HepG2 (cell line): Measurements from ENCODE around the gene HSD17B8. TPM values are rescaled to one million over a fixed set of nuclear protein-coding genes. Genes with fewer than 3 reads are reported as not detected.

Experiments used
- KMT2A ChIP-seq: sonication (generic); formaldehyde crosslinking; IDR thresholded peaks from 2 replicates; pipeline ENCODE4 v1.4.0; 2020; ENCODE audit warnings: missing genetic modification reagents
- NFKBIZ ChIP-seq: IDR thresholded peaks from 2 replicates; pipeline ENCODE4 v1.6.1; 2018; ENCODE audit warnings: missing genetic modification reagents, missing compliant biosample characterization
- PAF1 ChIP-seq: IDR thresholded peaks from 2 replicates; pipeline ENCODE4 v1.6.1; 2016; ENCODE audit warnings: missing genetic modification reagents, missing compliant biosample characterization
- SRSF1 ChIP-seq: fragments of 200-400 bp; formaldehyde crosslinking; optimal IDR thresholded peaks from 2 replicates; pipeline ENCODE3; 2017; ENCODE audit warnings: mild to moderate bottlenecking, low read depth, low read length, moderate library complexity
- SRSF4 ChIP-seq: fragments of 200-400 bp; formaldehyde crosslinking; IDR thresholded peaks from one replicate; pipeline ENCODE4 v1.6.1; 2018; ENCODE audit warnings: mild to moderate bottlenecking, low read depth, low read length, moderate library complexity; ENCODE audit not compliant: poor library complexity, severe bottlenecking
- TAF1 ChIP-seq: sonication (generic); formaldehyde crosslinking; IDR thresholded peaks from 2 replicates; pipeline ENCODE4 v1.4.0; 2020; ENCODE audit warnings: missing genetic modification reagents
- TBP ChIP-seq: sonication (generic); formaldehyde crosslinking; IDR thresholded peaks from 2 replicates; pipeline ENCODE4 v1.5.0; 2020; ENCODE audit warnings: missing genetic modification reagents
- TCF7L2 ChIP-seq: IDR thresholded peaks from 2 replicates; pipeline ENCODE4 v1.6.1; 2011; ENCODE audit warnings: mild to moderate bottlenecking, low read depth, low read length, moderate library complexity
- ZNF33A ChIP-seq: sonication (generic); formaldehyde crosslinking; IDR thresholded peaks from 2 replicates; pipeline ENCODE4 v1.5.1; 2020; ENCODE audit warnings: missing genetic modification reagents, mild to moderate bottlenecking, moderate library complexity, borderline replicate concordance
- ZNF768 ChIP-seq: sonication (generic); formaldehyde crosslinking; IDR thresholded peaks from 2 replicates; pipeline ENCODE4 v1.4.0; 2020; ENCODE audit warnings: missing genetic modification reagents
- ZNF782 ChIP-seq: sonication (generic); formaldehyde crosslinking; IDR thresholded peaks from 2 replicates; pipeline ENCODE4 v1.4.0; 2020; ENCODE audit warnings: missing genetic modification reagents, mild to moderate bottlenecking, borderline replicate concordance
- polyA plus RNA-seq, 8 experiments: library from polyadenylated mRNA; depleted of rRNA in 3 of 8; stranded (reverse) in 7 of 8; unstranded in 1 of 8; fragments of >200 nt; fragmentation: Illumina TruSeq in 4 of 8; extraction: Trizol in 4 of 8; gene quantifications; 2 replicates each; pipeline versions ENCODE4 v1.2.1 to v1.2.3, GENCODE V29; 2011 to 2016; ENCODE audit warnings: low read depth in 4 of 8, missing spikeins in 1 of 8, mixed read lengths in 1 of 8; ENCODE audit not compliant: insufficient read depth in 1 of 8
- total RNA-seq, 5 experiments: library from RNA; depleted of rRNA; stranded (reverse); fragments of >200 nt; fragmentation: Illumina TruSeq; extraction: Trizol; gene quantifications; 2 replicates each; pipeline ENCODE4 v1.2.3, GENCODE V29; 2016; ENCODE audit warnings: low read depth in 1 of 5
- TF ChIP-seq, protein P1 (sequence below): sonication (generic); formaldehyde crosslinking; IDR thresholded peaks from 2 replicates; pipeline ENCODE4 v1.5.0; 2020; ENCODE audit warnings: mild to moderate bottlenecking, missing genetic modification reagents, borderline replicate concordance
- TF ChIP-seq, protein P2 (sequence below): sonication (generic); formaldehyde crosslinking; IDR thresholded peaks from 2 replicates; pipeline ENCODE4 v1.8.0; 2022; ENCODE audit warnings: mild to moderate bottlenecking, missing genetic modification reagents, moderate library complexity
- TF ChIP-seq, protein P3 (sequence below): sonication (generic); formaldehyde crosslinking; IDR thresholded peaks from 2 replicates; pipeline ENCODE4 v1.4.0; 2020; ENCODE audit warnings: missing genetic modification reagents, borderline replicate concordance
- TF ChIP-seq, protein P4 (sequence below): IDR thresholded peaks from 2 replicates; pipeline ENCODE4 v1.6.1; 2016; ENCODE audit warnings: low read depth, borderline replicate concordance
- TF ChIP-seq, protein P5 (sequence below): sonication (generic); formaldehyde crosslinking; IDR thresholded peaks from 2 replicates; pipeline ENCODE4 v1.8.0; 2023; ENCODE audit warnings: mild to moderate bottlenecking, missing genetic modification reagents
- TF ChIP-seq, protein P6 (sequence below): sonication (generic); formaldehyde crosslinking; IDR thresholded peaks from 2 replicates; pipeline ENCODE4 v1.5.0; 2020; ENCODE audit warnings: mild to moderate bottlenecking, missing genetic modification reagents

The HSD17B8 gene
- total and polyA plus RNA-seq, 2 of the 13 experiments (the other 11 are each of a cell fraction or from before 2014, with no cell fraction given), result 12.6 to 20.1 TPM

DNA sequence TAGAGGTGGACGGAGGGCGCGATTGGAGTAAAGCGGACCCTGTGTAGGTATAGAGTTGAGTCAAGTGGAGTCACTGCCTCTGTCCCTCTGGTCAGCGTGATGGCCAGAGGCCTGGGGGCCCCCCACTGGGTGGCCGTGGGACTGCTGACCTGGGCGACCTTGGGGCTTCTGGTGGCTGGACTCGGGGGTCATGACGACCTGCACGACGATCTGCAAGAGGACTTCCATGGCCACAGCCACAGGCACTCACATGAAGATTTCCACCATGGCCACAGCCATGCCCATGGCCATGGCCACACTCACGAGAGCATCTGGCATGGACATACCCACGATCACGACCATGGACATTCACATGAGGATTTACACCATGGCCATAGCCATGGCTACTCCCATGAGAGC lies 3.3 kb upstream of the HSD17B8 start (continued):
- TF ChIP-seq, protein P1, sequence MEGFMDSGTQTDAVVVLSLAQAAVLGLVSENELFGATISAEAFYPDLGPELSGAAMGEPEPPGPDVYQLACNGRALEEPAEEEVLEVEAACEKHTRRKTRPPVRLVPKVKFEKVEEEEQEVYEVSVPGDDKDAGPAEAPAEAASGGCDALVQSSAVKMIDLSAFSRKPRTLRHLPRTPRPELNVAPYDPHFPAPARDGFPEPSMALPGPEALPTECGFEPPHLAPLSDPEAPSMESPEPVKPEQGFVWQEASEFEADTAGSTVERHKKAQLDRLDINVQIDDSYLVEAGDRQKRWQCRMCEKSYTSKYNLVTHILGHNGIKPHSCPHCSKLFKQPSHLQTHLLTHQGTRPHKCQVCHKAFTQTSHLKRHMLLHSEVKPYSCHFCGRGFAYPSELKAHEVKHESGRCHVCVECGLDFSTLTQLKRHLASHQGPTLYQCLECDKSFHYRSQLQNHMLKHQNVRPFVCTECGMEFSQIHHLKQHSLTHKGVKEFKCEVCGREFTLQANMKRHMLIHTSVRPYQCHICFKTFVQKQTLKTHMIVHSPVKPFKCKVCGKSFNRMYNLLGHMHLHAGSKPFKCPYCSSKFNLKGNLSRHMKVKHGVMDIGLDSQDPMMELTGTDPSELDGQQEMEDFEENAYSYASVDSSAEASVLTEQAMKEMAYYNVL, result no peak
- TF ChIP-seq, protein P2, sequence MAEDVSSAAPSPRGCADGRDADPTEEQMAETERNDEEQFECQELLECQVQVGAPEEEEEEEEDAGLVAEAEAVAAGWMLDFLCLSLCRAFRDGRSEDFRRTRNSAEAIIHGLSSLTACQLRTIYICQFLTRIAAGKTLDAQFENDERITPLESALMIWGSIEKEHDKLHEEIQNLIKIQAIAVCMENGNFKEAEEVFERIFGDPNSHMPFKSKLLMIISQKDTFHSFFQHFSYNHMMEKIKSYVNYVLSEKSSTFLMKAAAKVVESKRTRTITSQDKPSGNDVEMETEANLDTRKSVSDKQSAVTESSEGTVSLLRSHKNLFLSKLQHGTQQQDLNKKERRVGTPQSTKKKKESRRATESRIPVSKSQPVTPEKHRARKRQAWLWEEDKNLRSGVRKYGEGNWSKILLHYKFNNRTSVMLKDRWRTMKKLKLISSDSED (CRISPR knock-in tag), result 0 out of 2 replicates have a peak, but pooled peaks have one; percentile 72
- TF ChIP-seq, protein P3, sequence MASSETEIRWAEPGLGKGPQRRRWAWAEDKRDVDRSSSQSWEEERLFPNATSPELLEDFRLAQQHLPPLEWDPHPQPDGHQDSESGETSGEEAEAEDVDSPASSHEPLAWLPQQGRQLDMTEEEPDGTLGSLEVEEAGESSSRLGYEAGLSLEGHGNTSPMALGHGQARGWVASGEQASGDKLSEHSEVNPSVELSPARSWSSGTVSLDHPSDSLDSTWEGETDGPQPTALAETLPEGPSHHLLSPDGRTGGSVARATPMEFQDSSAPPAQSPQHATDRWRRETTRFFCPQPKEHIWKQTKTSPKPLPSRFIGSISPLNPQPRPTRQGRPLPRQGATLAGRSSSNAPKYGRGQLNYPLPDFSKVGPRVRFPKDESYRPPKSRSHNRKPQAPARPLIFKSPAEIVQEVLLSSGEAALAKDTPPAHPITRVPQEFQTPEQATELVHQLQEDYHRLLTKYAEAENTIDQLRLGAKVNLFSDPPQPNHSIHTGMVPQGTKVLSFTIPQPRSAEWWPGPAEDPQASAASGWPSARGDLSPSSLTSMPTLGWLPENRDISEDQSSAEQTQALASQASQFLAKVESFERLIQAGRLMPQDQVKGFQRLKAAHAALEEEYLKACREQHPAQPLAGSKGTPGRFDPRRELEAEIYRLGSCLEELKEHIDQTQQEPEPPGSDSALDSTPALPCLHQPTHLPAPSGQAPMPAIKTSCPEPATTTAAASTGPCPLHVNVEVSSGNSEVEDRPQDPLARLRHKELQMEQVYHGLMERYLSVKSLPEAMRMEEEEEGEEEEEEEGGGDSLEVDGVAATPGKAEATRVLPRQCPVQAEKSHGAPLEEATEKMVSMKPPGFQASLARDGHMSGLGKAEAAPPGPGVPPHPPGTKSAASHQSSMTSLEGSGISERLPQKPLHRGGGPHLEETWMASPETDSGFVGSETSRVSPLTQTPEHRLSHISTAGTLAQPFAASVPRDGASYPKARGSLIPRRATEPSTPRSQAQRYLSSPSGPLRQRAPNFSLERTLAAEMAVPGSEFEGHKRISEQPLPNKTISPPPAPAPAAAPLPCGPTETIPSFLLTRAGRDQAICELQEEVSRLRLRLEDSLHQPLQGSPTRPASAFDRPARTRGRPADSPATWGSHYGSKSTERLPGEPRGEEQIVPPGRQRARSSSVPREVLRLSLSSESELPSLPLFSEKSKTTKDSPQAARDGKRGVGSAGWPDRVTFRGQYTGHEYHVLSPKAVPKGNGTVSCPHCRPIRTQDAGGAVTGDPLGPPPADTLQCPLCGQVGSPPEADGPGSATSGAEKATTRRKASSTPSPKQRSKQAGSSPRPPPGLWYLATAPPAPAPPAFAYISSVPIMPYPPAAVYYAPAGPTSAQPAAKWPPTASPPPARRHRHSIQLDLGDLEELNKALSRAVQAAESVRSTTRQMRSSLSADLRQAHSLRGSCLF (CRISPR knock-in tag), result no peak
- no peak for TF ChIP-seq PAF1 (CRISPR knock-in tag)
- TF ChIP-seq SRSF4, result no peak
- TF ChIP-seq TCF7L2, result no peak
- no peak for TF ChIP-seq KMT2A
- no peak for TF ChIP-seq ZNF782 (CRISPR knock-in tag)
- TF ChIP-seq ZNF33A (CRISPR knock-in tag), result no peak
- TF ChIP-seq, protein P4, sequence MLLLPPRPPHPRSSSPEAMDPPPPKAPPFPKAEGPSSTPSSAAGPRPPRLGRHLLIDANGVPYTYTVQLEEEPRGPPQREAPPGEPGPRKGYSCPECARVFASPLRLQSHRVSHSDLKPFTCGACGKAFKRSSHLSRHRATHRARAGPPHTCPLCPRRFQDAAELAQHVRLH (CRISPR knock-in tag), result no peak
- TF ChIP-seq TBP (CRISPR knock-in tag), result 0 out of 2 replicates have a peak, but pooled peaks have one; percentile 40
- TF ChIP-seq SRSF1, result no peak
- no peak for TF ChIP-seq NFKBIZ (CRISPR knock-in tag)
- TF ChIP-seq, protein P5, sequence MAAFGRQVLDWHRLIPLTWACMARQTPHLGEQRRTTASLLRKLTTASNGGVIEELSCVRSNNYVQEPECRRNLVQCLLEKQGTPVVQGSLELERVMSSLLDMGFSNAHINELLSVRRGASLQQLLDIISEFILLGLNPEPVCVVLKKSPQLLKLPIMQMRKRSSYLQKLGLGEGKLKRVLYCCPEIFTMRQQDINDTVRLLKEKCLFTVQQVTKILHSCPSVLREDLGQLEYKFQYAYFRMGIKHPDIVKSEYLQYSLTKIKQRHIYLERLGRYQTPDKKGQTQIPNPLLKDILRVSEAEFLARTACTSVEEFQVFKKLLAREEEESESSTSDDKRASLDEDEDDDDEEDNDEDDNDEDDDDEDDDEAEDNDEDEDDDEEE (CRISPR knock-in tag), result peak; percentile 82; the same call in 1 of the 2 replicates
- TF ChIP-seq, protein P6, sequence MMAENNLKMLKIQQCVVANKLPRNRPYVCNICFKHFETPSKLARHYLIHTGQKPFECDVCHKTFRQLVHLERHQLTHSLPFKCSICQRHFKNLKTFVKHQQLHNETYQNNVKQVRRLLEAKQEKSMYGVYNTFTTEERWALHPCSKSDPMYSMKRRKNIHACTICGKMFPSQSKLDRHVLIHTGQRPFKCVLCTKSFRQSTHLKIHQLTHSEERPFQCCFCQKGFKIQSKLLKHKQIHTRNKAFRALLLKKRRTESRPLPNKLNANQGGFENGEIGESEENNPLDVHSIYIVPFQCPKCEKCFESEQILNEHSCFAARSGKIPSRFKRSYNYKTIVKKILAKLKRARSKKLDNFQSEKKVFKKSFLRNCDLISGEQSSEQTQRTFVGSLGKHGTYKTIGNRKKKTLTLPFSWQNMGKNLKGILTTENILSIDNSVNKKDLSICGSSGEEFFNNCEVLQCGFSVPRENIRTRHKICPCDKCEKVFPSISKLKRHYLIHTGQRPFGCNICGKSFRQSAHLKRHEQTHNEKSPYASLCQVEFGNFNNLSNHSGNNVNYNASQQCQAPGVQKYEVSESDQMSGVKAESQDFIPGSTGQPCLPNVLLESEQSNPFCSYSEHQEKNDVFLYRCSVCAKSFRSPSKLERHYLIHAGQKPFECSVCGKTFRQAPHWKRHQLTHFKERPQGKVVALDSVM (CRISPR knock-in tag), result no peak
- no peak for TF ChIP-seq TAF1 (CRISPR knock-in tag)
- TF ChIP-seq ZNF768 (CRISPR knock-in tag), result 0 out of 2 replicates have a peak, but pooled peaks have one; percentile 27
